HG03575 (cell line): ENCODE measurements around the gene DAPK2.

Experiments used
- ATAC-seq: cut with Tn5 transposase; IDR thresholded peaks from one replicate; pipeline ENCODE4 v1.9.1; 2021; ENCODE audit not compliant: unreplicated experiment, insufficient number of reproducible peaks, low FRiP score; ENCODE audit errors: extremely low read depth

Gene DAPK2

DNA sequence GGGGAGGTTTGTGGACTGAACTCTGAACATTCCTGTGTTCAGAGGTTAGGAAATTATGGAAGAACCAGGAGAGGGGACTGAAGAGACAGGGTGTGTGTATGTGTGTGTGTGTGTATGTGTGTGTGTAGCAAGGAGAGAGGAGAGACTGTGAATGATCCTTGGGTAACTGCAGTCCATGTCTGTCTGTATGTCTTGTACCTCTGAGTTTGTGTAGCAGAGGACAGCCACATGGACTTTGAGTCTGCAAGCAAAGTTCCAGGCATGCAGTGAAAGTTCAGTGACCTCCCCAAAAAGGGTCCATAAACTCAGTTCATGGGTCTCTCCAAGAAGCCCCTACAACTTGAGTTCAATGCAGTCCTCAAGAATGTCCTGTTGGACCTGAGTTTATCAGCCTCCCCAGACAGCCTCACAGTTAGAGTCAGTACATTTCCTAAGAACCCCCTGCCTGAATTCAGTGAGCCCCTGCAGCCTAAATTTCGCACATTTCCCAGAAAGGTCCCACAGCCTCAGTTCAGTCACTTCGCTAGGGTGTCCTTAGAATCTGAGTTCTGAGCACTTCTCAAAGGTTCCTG, 184.3 kb downstream of the DAPK2 start:
- no peak for ATAC-seq

GRCh38 chr15:63860555-63860954, 185.7 kb downstream of the DAPK2 start:
- no peak for ATAC-seq

DNA sequence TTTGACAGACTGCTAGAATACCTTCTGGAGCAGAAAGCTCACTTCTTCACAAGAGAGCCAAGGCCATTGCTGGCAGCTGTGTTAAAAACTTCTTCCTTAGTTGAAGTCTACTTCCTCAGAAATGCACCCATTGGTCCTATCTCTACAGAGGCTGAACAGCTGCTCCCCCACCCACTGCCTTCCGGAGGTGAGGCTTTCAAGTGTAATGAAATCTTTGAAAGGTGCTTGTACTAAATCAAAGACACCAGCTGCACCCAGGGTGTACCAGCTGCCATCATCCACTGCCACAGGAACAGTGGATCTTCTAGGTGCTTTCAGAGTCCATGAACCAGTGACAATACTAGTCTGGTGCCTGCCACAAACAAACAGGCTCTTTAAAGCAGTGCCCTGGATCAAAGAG, 186.1 kb downstream of the DAPK2 start:
- no peak for ATAC-seq

DNA sequence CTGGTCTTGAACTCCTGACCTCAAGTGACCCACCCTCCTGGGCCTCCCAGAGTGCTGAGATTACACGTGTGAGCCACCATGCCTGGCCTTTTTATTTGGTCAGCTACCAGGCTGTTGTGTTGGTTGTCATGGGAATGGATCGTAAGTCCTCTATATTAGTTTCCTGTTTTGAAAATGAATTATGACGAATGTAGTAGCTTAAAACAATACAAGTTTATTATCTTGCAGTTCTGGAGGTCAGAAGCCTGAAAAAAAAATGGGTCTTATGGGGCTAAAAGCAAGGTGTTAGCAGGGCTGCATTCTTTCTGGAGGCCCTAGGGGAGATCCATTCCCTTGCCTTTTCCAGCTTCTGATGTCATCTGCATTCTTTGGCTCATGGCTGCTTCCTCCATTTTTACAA, 187.4 kb downstream of the DAPK2 start:
- no peak for ATAC-seq

- ATAC-seq: no peak
Measured at GRCh38 chr15:63858448-63858847, 187.8 kb downstream of the DAPK2 start.

- ATAC-seq: no peak
Measured at GRCh38 chr15:63857461-63857856, 188.8 kb downstream of the DAPK2 start.
